ENCODE measurements around the gene CATSPERB.
"Not testable (repeated sequence)": the region's sequence is repeated elsewhere in the genome, so short reads cannot be mapped to it uniquely, and the experiment has no call there.

Gene CATSPERB

DNA sequence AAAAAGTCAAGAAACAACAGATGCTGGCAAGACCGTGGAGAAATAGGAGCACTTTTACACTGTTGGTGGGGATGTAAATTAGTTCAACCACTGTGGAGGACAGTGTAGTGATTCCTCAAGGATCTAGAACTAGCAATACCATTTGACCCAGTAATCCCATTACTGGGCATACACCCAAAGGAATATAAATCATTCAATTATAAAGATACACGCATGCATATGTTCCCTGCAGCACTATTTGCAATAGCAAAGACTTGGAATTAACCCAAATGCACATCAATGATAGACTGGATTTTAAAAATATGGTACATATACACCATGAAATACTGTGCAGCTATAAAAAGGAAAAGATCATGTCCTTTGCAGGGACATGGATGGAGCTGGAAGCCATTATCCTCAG is 18.0 kb upstream of the CATSPERB start:
- no peak for TF ChIP-seq JUND (IDR thresholded peaks at IDR 0.05; ENCODE audit: low read depth)
- in situ Hi-C loops (cut with HindIII; ENCODE audit: low pct_unique_long_range_greater_than_20kb, low sequenced_read_pairs): no loop called here
- no peak for DNase-seq (ENCODE audit: low read depth in 1 of 2, low spot score in 1 of 2)

DNA sequence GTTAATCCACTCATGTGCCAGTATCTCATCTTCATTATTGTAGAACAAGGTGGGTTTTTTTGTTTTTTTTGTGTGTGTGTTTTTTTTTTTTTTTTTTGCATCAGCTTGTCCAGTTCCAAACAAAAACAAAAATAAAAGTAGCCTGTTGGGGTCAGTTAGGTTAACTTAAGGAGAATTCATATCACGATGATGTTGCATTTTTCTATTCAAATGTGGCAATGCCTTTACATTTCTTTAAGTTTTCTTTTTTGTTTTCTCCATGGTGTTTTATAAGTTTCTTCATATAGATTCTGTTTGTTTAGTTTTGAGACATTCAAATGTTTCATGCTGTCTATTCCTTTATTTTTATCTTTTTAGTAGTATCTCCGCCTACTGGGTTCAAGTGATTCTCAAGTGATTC is 16.2 kb upstream of the CATSPERB start:
- DNase-seq (ENCODE audit: low read depth in 1 of 2, low spot score in 1 of 2): no peak
- in situ Hi-C loops (cut with HindIII; ENCODE audit: low pct_unique_long_range_greater_than_20kb, low sequenced_read_pairs): no loop called here

DNA sequence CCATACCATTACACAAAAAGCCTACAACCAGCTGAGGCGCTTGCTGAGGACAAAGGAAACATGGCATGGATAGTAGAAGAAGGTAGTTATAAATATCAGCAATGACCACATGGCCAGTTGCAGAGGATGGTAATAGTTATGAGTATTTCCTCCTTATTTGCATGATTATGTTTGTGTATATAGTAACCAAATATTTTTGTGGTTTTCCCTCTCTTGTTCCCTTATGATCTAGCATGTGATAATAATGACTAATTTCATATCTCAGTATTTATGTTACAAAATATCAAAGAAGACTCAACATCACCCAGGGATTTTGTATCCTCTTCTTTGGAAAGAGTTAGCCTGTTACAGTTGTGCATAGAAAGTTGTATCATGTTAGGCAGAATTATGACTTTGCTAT is 13.5 kb upstream of the CATSPERB start:
- TF ChIP-seq JUND (IDR thresholded peaks at IDR 0.05; ENCODE audit: low read depth): no peak
- in situ Hi-C loops (cut with HindIII; ENCODE audit: low pct_unique_long_range_greater_than_20kb, low sequenced_read_pairs): no loop called here
- DNase-seq (ENCODE audit: low read depth in 1 of 2, low spot score in 1 of 2): no peak

More for the DNA sequence above, 16.2 kb upstream of the CATSPERB start:
- TF ChIP-seq JUND (IDR thresholded peaks at IDR 0.05; ENCODE audit: low read depth): no peak

DNA sequence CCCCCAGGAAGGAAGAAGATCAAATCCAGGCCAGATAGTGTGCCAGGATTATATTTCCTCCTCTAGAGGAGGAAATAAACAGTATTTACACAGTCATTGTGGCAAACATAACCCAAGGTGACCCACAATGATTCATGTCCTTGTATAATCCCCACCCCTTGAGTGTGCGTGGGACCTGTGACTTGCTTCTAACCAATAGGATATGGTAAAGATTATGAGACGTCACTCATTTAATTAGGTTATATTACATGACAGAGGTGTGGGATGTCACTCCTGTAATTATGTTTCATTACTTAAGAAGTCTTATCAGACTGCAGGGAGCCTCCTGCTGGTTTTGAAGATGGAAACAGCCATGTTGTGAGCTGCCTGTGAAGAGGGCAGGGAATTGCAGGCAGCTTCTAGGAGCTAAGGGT is 12.2 kb upstream of the CATSPERB start:
- peak in 1 of 2 experiments; percentile 68 for DNase-seq (ENCODE audit: low read depth in 1 of 2, low spot score in 1 of 2)
- in situ Hi-C loops (cut with HindIII; ENCODE audit: low pct_unique_long_range_greater_than_20kb, low sequenced_read_pairs): no loop called here
- no peak for TF ChIP-seq JUND (IDR thresholded peaks at IDR 0.05; ENCODE audit: low read depth)

DNA sequence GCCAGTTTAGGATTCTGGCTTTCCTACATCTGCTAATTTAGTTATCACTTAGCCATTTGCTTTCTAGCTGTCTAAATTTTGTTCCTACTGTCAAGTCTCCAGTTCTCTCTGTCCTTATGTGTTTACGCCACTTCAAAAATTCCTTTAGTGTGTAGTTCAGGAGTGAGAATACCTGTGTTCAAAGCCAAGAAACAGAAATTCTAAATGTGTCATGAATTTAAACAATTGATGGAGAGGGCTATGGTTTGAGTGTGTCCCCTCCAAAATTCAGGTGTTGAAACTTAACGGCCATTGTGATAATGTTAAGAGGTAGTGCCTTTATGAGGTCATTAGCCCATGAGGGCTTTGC is 11.4 kb upstream of the CATSPERB start:
- DNase-seq (ENCODE audit: low read depth in 1 of 2, low spot score in 1 of 2): no peak
- no peak for TF ChIP-seq JUND (IDR thresholded peaks at IDR 0.05; ENCODE audit: low read depth)
- in situ Hi-C loops (cut with HindIII; ENCODE audit: low pct_unique_long_range_greater_than_20kb, low sequenced_read_pairs): no loop called here

DNA sequence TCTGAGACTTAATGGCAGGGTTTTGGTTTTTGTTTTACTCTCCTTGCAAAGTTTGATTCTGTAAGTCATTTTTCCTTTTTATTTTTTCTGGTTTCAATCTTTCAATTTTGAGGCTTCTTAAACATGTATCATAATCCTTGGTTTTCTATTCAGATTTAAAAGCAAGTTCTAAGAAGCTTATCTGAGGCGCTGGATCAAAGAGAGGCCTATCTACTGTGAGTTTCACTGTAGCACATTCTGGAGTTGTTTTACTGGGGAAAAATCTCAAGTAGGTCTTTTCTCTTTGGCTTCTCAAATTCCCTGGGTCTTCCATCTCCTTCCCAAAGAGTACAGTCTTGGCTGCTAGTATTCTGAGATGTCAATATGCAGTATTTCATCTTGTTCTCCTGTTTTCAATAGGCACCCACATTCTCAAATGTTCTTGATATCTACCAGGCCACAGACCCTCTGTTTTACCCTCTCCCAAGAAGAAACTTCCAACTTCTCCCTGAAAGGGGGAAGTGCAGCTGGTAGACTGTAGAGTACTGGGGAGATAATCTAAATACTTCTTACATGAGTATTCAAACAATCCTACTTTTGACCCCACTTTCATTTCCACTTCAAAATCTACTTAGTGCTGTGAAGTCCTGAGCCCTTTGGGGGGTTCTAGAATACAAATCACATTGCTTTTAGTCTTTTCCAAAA is 10.9 kb upstream of the CATSPERB start:
- TF ChIP-seq JUND (IDR thresholded peaks at IDR 0.05; ENCODE audit: low read depth): no peak
- DNase-seq (ENCODE audit: low read depth in 1 of 2, low spot score in 1 of 2): no peak
- in situ Hi-C loops (cut with HindIII; ENCODE audit: low pct_unique_long_range_greater_than_20kb, low sequenced_read_pairs): no loop called here

DNA sequence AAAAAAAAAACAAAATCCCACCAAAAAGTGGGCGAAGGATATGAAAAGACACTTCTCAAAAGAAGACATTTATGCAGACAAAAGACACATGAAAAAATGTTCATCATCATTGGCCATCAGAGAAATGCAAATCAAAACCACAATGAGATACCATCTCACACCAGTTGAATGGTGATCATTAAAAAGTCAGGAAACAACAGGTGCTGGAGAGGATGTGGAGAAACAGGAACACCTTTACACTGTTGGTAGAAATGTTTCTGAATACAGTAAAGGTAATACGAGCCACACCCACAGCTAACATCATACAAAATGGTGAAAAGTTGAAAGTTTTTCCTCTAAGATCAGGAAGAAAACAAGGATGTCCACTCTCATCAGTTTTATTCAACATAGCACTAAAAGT is 8.0 kb upstream of the CATSPERB start:
- in situ Hi-C loops (cut with HindIII; ENCODE audit: low pct_unique_long_range_greater_than_20kb, low sequenced_read_pairs); DNase-seq (ENCODE audit: low read depth in 1 of 2, low spot score in 1 of 2): not testable (repeated sequence)

DNA sequence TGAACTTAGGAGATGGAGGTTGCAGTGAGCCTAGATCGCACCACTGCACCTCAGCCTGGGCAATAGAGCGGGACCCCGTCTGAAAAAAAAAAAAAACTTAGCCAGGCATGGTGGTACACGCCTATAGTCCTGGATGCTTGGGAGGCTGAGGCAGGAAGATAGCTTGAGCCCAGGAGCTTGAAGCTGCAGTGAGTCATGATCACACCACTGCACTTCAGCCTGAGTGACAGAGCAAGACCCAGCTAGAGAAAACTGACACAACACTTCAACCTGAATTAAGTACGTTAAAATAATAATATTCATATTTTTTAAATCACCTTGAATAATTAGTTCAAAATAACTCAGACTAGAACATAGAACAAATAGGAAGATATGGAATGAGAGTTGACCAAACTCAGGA is 5.7 kb upstream of the CATSPERB start:
- no peak for DNase-seq (ENCODE audit: low read depth in 1 of 2, low spot score in 1 of 2)
- no peak for TF ChIP-seq JUND (IDR thresholded peaks at IDR 0.05; ENCODE audit: low read depth)
- in situ Hi-C loops (cut with HindIII; ENCODE audit: low pct_unique_long_range_greater_than_20kb, low sequenced_read_pairs): no loop called here

DNA sequence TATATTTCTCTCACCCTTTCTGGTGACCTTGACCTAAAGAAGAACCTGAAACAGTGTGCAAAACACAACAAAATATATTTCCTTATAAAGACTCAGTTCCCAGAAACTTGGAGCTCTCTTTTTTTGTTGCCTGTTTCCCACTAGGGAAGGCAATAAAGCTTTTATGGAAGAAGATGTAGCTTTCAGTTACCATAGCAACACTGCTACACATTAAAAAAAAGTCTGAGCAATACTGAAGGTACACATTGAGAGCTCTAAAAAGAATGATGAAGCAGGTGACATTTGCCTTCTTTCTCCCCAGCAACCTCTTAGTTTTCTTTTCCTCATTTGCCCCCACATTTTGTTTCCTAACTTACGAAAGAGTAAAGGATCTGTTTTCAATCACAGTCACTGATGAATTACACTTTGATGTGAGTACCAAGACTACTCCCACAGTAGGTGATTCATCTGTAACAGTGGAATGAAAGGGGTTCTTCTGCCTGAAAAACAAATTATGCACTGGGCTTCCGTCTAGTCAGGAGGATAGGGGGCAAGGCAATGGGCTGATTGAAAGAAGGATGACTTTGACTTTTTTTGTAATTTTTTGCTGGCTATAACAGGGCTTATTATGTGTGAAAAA is 1.1 kb upstream of the CATSPERB start:
- TF ChIP-seq JUND (IDR thresholded peaks at IDR 0.05; ENCODE audit: low read depth): no peak
- in situ Hi-C loops (cut with HindIII; ENCODE audit: low pct_unique_long_range_greater_than_20kb, low sequenced_read_pairs): no loop called here
- DNase-seq (ENCODE audit: low read depth in 1 of 2, low spot score in 1 of 2): no peak

DNA sequence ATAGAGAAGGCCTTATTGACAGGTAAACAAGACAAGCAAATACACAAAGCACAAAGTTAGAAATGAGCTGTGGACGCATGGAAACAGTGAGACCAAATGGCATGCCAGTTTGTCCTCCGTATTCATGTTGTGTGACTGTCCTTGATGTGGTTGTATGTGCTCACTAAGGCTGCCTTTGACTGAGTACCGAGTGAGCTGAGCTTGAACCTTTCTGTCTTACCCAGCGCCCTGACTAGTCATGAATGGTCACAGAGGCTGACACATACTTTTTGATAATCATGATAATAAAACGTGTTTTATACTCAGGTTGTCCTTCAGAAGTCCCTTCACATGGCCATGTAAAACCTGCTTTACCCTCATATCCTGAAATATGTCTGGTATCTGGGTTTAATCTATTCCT is 553 bp upstream of the CATSPERB start:
- in situ Hi-C loops (cut with HindIII; ENCODE audit: low pct_unique_long_range_greater_than_20kb, low sequenced_read_pairs): no loop called here
- no peak for TF ChIP-seq JUND (IDR thresholded peaks at IDR 0.05; ENCODE audit: low read depth)
- DNase-seq (ENCODE audit: low read depth in 1 of 2, low spot score in 1 of 2): no peak

DNA sequence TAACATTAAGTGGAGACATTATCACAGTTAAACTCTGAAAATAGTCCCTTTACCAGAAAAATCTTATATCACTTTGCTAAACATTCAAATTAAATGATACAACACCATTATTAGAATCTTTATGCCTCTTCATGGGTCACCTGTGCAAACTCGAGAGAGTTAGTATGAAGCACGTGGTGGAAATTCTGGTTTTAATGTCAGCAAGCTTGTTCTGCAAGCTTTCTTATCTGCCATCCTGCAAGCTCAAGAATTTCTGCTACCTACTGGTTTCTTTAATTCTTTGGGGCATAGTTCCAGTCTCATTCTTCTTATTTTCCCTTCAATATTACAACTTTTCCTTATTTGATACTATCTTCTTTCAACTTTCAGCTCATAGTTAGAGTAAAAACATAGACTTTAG is 868 bp downstream of the CATSPERB start:
- in situ Hi-C loops (cut with HindIII; ENCODE audit: low pct_unique_long_range_greater_than_20kb, low sequenced_read_pairs): no loop called here
- DNase-seq (ENCODE audit: low read depth in 1 of 2, low spot score in 1 of 2): peak in 1 of 2 experiments; percentile 75
- TF ChIP-seq JUND (IDR thresholded peaks at IDR 0.05; ENCODE audit: low read depth): no peak

DNA sequence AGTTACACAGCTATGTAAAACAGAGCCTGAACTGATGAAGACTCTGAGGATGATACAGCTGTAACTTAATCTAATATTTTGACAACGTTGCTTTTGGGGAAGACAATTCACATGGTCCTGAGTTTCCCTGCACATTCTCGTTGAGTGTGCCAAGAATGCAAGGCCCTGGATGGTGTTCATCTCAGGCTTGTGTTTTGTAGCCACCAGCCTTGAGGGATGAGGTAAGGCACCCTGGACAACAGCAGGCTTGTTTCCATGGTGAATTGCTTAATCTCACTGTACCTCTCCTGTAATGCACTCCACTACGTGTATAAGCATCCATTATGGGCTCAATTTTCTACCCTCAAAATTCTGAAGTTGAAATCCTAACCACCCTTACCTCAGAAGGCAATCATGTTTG is 2.1 kb downstream of the CATSPERB start:
- TF ChIP-seq JUND (IDR thresholded peaks at IDR 0.05; ENCODE audit: low read depth): no peak

DNA sequence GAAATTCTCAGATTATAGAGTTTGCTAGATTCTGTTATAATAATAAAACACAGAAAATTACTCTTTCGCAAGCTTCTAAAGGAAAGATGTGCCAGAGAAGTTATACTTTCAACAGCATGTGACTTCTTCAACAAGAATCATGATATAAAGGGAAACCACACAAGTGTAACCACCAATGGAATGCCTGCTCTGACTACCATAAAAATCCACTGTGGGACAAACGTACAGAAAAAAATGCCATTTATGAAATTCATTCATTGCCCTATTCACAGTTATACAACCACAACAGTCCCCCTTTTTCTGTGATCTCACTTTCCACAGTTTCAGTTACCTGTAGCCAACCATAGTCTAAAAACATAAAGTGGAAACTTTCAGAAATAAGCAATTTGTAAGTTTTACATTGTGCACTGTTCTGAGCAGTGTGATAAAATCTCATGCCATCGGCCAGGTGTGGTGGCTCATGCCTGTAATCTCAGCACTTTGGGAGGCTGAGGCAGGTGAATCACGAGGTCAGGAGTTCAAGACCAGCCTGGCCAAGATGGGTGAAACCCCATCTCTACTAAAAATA is 3.2 kb downstream of the CATSPERB start:
- no peak for TF ChIP-seq JUND (IDR thresholded peaks at IDR 0.05; ENCODE audit: low read depth)
- no peak for DNase-seq (ENCODE audit: low read depth in 1 of 2, low spot score in 1 of 2)
- in situ Hi-C loops (cut with HindIII; ENCODE audit: low pct_unique_long_range_greater_than_20kb, low sequenced_read_pairs): no loop called here

More for the DNA sequence above, 2.1 kb downstream of the CATSPERB start:
- no peak for DNase-seq (ENCODE audit: low read depth in 1 of 2, low spot score in 1 of 2)
- in situ Hi-C loops (cut with HindIII; ENCODE audit: low pct_unique_long_range_greater_than_20kb, low sequenced_read_pairs): no loop called here
